Esophagus muscularis mucosa (tissue), 4 donors: ENCODE results near the gene TRAF1. TPM values are rescaled to one million over a fixed set of nuclear protein-coding genes. Genes with fewer than 3 reads are reported as not detected.

ENCODE experiments used
- DNase-seq: peaks from one replicate; pipeline ENCODE4 v3.0.0-alpha.2; 2017; ENCODE audit errors: extremely low spot score
- H3K27ac ChIP-seq, 4 donors: fragments of 200-600 bp; sonication (generic); replicated peaks in 1 of 4; 1 replicate in 3 of 4; 2 replicates in 1 of 4; pipeline ENCODE4 v1.5.1; 2016 to 2019; ENCODE audit warnings: mild to moderate bottlenecking in 1 of 4
- H3K27me3 ChIP-seq, 4 donors: fragments of 200-600 bp; sonication (generic); one replicate each; pipeline versions ENCODE4 v1.5.1 to v1.6.0; 2016 to 2019
- H3K36me3 ChIP-seq, 4 donors: fragments of 200-600 bp; sonication (generic); one replicate each; pipeline ENCODE4 v1.5.1; 2016 to 2019
- H3K4me1 ChIP-seq, 4 donors: fragments of 200-600 bp; sonication (generic); one replicate each; pipeline ENCODE4 v1.5.1; 2016 to 2019
- H3K4me3 ChIP-seq, 4 donors: fragments of 200-600 bp; sonication (generic); 1 replicate in 2 of 4; 2 replicates in 2 of 4; pipeline ENCODE4 v1.5.1; 2016 to 2019; ENCODE audit warnings: mild to moderate bottlenecking in 4 of 4, moderate library complexity in 1 of 4
- H3K9me3 ChIP-seq, 4 donors: fragments of 200-600 bp; sonication (generic); 1 replicate in 3 of 4; 2 replicates in 1 of 4; pipeline ENCODE4 v1.5.1; 2016 to 2019
- EP300 ChIP-seq: sonication (generic); formaldehyde crosslinking; IDR thresholded peaks from one replicate; pipeline ENCODE4 v1.6.1; 2017; ENCODE audit warnings: antibody characterized with exemption
- POLR2A ChIP-seq: fragments of 450-650 bp; IDR thresholded peaks from one replicate; pipeline ENCODE4 v1.6.1; 2017; ENCODE audit warnings: antibody characterized with exemption, moderate library complexity, mild to moderate bottlenecking, low read depth
- POLR2AphosphoS5 ChIP-seq, 2 donors: sonication (generic); formaldehyde crosslinking; IDR thresholded peaks; one replicate each; pipeline ENCODE4 v1.6.1; 2017; ENCODE audit warnings: antibody characterized with exemption in 2 of 2
- WGBS: methylation state at CpG from one replicate; pipeline ENCODE4 v1.1.5; 2018; 5-methylcytosine and 5-hydroxymethylcytosine counted together
- intact Hi-C: fragments of 100-400 bp; cut with DNase I; formaldehyde crosslinking; loops from one replicate; pipeline ENCODE4 v1.15.1; 2023
- total RNA-seq, 4 donors: library from RNA; depleted of rRNA; stranded (reverse); fragments of >200 nt; gene quantifications; one replicate each; pipeline versions ENCODE4 v1.1.0 to v1.2.1, GENCODE V29; 2016
- TF ChIP-seq, protein P1 (sequence below), 3 experiments: fragments of 200-600 bp in 2 of 3; fragments of 450-650 bp in 1 of 3; sonication (generic) in 2 of 3; IDR thresholded peaks; one replicate each; pipeline ENCODE4 v1.5.1; 2017 to 2019; ENCODE audit warnings: antibody characterized with exemption in 3 of 3, mild to moderate bottlenecking in 2 of 3, moderate library complexity in 1 of 3

Gene TRAF1
- total RNA-seq, 4 donors from 2014 or later, result 4.0 to 7.4 (median 5.5) TPM

- Histone ChIP-seq H3K9me3 (no peaks in the 10 kb centered on the region), H3K27me3 (no peaks in the 10 kb centered on the region), H3K27ac (no peak overlapping the region), H3K4me1 (peaks cover 6 to 25% (median 18%) of the 10 kb centered on the region in 4 donors), H3K36me3 (peaks cover 0 to 55% (median 23%) of the 10 kb centered on the region in 4 donors), H3K4me3 (no peak overlapping the region)
- TF ChIP-seq EP300, result no peak
- TF ChIP-seq POLR2A, result no peak
- TF ChIP-seq POLR2AphosphoS5 (IDR thresholded peaks at IDR 0.05), result no peak
- TF ChIP-seq, protein P1, sequence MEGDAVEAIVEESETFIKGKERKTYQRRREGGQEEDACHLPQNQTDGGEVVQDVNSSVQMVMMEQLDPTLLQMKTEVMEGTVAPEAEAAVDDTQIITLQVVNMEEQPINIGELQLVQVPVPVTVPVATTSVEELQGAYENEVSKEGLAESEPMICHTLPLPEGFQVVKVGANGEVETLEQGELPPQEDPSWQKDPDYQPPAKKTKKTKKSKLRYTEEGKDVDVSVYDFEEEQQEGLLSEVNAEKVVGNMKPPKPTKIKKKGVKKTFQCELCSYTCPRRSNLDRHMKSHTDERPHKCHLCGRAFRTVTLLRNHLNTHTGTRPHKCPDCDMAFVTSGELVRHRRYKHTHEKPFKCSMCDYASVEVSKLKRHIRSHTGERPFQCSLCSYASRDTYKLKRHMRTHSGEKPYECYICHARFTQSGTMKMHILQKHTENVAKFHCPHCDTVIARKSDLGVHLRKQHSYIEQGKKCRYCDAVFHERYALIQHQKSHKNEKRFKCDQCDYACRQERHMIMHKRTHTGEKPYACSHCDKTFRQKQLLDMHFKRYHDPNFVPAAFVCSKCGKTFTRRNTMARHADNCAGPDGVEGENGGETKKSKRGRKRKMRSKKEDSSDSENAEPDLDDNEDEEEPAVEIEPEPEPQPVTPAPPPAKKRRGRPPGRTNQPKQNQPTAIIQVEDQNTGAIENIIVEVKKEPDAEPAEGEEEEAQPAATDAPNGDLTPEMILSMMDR (IDR thresholded peaks at IDR 0.05), result no peak
- intact Hi-C loops, result no loop called here
- DNase-seq, result no peak
- WGBS, result 89% methylated on average over 3 of the region's 3 CpGs
These were observed 16.0 kb downstream of the TRAF1 start for GRCh38 chr9:120910643-120911042.

DNA sequence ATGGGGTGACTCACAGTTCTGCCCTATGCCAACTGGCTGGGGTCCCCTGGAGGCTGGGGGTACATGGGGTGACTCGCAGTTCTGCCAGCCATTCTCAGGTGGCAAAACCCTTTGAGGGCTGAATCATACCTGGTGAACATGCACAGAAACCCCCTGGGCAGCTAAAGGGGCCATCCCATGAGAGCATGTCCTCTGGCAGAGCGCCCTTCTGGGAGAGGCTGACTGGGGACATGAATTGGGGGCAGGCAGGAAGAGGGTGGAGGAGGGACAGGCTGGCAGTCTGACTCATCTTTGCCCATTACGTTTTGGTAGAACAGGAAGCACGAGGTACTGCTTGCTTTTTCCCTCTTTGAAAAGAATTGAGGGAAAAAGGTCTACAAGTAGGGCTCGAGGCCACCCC lies 16.7 kb downstream of the TRAF1 start:
- H3K36me3 ChIP-seq, result peaks cover 0 to 59% (median 24%) of the 10 kb centered on the region in 4 donors
- no peaks in the 10 kb centered on the region for H3K9me3 ChIP-seq
- peaks cover 6 to 17% (median 12%) of the 10 kb centered on the region in 4 donors for H3K4me1 ChIP-seq
- no peak for DNase-seq
- no peak for TF ChIP-seq POLR2A
- TF ChIP-seq, protein P1 (IDR thresholded peaks at IDR 0.05), result no peak
- no peak for TF ChIP-seq POLR2AphosphoS5 (IDR thresholded peaks at IDR 0.05)
- H3K27ac ChIP-seq, result no peak overlapping the region
- intact Hi-C loops, result no loop called here
- H3K4me3 ChIP-seq, result no peak overlapping the region
- 65% methylated on average over 4 of the region's 5 CpGs for WGBS
- no peaks in the 10 kb centered on the region for H3K27me3 ChIP-seq

- H3K36me3 ChIP-seq, result peaks cover 0 to 51% (median 21%) of the 10 kb centered on the region in 4 donors
These were observed 21.1 kb downstream of the TRAF1 start for GRCh38 chr9:120905315-120906164.

DNA sequence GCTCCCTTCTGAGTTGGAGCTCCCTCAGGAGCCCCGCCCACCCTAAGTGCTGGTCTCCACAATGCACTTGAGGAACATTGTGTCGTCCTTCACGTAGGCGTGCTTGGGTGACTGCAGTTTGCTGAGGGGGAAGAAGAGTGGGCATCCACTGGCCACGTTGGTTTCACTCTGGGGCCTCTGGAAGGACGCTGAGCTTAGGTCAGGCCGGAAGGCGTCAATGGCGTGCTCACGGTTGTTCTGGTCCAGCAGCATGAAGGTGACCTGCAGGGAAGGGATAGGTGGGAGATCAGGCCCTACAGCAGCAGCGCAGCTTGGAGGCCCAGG lies 21.7 kb downstream of the TRAF1 start:
- intact Hi-C loops, result no loop called here
- H3K27ac ChIP-seq, result no peak overlapping the region
- no peak for DNase-seq
- 94% methylated on average over 5 of the region's 11 CpGs for WGBS
- no peak overlapping the region for H3K4me3 ChIP-seq
- H3K27me3 ChIP-seq, result no peaks in the 10 kb centered on the region
- TF ChIP-seq EP300, result no peak
- TF ChIP-seq POLR2A, result no peak
- TF ChIP-seq POLR2AphosphoS5 (IDR thresholded peaks at IDR 0.05), result no peak
- TF ChIP-seq, protein P1 (IDR thresholded peaks at IDR 0.05), result no peak
- H3K4me1 ChIP-seq, result peaks cover 0 to 3% (median 1%) of the 10 kb centered on the region in 4 donors
- no peaks in the 10 kb centered on the region for H3K9me3 ChIP-seq
- H3K36me3 ChIP-seq, result peaks cover 0 to 46% (median 20%) of the 10 kb centered on the region in 4 donors

More at GRCh38 chr9:120905315-120906164, 21.1 kb downstream of the TRAF1 start:
- 83% methylated on average over 11 of the region's 11 CpGs for WGBS
- intact Hi-C loops, result no loop called here
- Histone ChIP-seq H3K27ac (no peak overlapping the region), H3K4me3 (no peak overlapping the region), H3K27me3 (no peaks in the 10 kb centered on the region), H3K9me3 (no peaks in the 10 kb centered on the region), H3K4me1 (peaks cover 0 to 6% (median 1%) of the 10 kb centered on the region in 4 donors)
- TF ChIP-seq EP300 (no peak), POLR2AphosphoS5 (IDR thresholded peaks at IDR 0.05) (no peak), POLR2A (no peak)
- TF ChIP-seq, protein P1 (IDR thresholded peaks at IDR 0.05), result no peak
- DNase-seq, result no peak
